K562 treated with DMSO at 1 percent for 12 hours (cell line): ENCODE results near the gene PAX7. TPM values are rescaled to one million over a fixed set of nuclear protein-coding genes. Genes with fewer than 3 reads are reported as not detected.

Experiments
- total RNA-seq: library from RNA; unstranded; fragments of 300-600 nt; gene quantifications from 2 replicates; pipeline ENCODE4 v1.2.3, GENCODE V29; 2022; ENCODE audit not compliant: insufficient read depth

The PAX7 gene
- total RNA-seq, result not detected in 2 replicates

DNA sequence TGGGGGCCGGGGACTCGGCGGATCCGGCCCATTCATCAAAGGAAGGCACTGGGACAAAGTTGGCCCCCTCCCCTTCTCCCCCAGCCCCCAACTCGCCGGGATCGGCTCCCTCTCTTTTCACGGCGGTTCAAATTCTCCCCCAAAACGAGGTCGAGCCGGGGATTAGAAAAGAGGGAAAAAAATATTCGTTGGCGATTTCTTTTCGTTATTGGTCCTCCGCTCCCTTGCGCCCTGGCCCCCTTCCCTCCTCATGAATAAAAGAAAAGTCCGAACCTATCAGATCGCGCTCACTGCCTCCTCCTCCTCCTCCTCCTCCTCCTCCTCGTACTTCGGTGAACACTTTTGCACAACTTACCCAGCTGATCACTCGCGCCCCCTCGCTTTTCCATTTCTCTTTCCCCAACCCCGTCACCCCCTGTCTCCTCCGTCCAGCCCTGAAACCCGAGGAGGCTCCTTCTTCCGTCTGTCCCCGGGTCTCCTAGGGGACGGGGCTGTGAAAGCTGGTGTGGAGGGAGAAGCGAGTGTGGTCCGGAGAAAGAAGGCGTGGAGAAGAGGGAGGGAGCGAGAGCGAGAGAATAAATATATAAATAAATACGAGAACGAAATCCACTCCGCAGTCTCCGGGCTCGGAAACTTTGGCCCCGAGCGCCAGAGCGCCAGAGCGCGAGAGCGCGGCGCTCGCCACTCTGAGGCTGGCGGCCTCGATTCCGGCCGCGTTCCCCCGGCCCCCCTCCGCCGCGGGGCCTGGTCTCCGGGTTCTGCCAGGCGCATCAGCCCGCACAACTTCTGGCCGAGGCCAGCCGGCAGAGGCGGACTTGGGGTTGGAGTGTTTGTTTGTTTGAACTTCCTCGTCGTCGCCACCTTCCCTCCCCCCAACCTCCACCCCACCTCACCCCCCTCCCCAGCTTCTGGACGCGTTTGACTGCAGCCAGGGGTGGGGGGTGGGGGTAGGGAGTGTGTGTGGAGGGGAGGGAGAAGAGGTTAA, at the start of gene PAX7:
TSS of gene PAX7 (plus strand) at position 336 of the 985 bp plus-strand sequence. CDS start 758 bp downstream, outside the sequence.

Other genes with a start within 250 kb of the PAX7 start
- 0.11 TPM in 1 of 2 replicates, not detected in the other for gene KLHDC7A, start 149.9 kb upstream of the PAX7 start, total RNA-seq
- gene TAS1R2, start 228.8 kb downstream of the PAX7 start, total RNA-seq, result not detected in 2 replicates